ENCODE results near the gene ZDHHC9.

- TF ChIP-seq CTCF (IDR thresholded peaks at IDR 0.05; ENCODE audit: borderline replicate concordance, extremely low read depth, low read length, poor library complexity, severe bottlenecking) (no peak), EZH2 (IDR thresholded peaks at IDR 0.05; ENCODE audit: borderline replicate concordance, low read depth, low read length, severe bottlenecking) (no peak)
Observed at GRCh38 chrX:129771266-129771995, 72.3 kb downstream of the ZDHHC9 start.
